HFFc6 (cell line): ENCODE results near the gene TMEM69. TPM values are rescaled to one million over a fixed set of nuclear protein-coding genes. Genes with fewer than 3 reads are reported as not detected.
"Not testable (repeated sequence)": the region's sequence is repeated elsewhere in the genome, so short reads cannot be mapped to it uniquely, and the experiment has no call there.

Experiments used
- DNase-seq: peaks from one replicate; pipeline ENCODE4 v3.0.0-alpha.2; 2018
- H3K27ac Mint-ChIP-seq: 2 replicates; pipeline ENCODE4 v1.8.0; 2020; ENCODE audit warnings: mild to moderate bottlenecking, mixed read lengths
- H3K27me3 Mint-ChIP-seq: 2 replicates; pipeline ENCODE4 v1.8.0; 2021; ENCODE audit warnings: mild to moderate bottlenecking, moderate library complexity, mixed read lengths; ENCODE audit not compliant: insufficient read depth
- H3K36me3 Mint-ChIP-seq: 2 replicates; pipeline ENCODE4 v1.8.0; 2021; ENCODE audit warnings: low read depth, mixed read lengths
- H3K4me1 Mint-ChIP-seq: 2 replicates; pipeline ENCODE4 v1.8.0; 2020; ENCODE audit warnings: low read depth, mixed read lengths
- H3K4me3 Mint-ChIP-seq: 2 replicates; pipeline ENCODE4 v1.8.0; 2020; ENCODE audit warnings: mild to moderate bottlenecking, moderate library complexity, mixed read lengths
- H3K9me3 Mint-ChIP-seq: 2 replicates; pipeline ENCODE4 v1.8.0; 2020; ENCODE audit warnings: mild to moderate bottlenecking, mixed read lengths
- total RNA-seq, 6 experiments: library from RNA; stranded (reverse); fragmentation: NEBNext Ultra II Directional; extraction: Animal tissue kit (Norgen Biotek cat#: 25700); gene quantifications; 2 replicates in 1 of 6; 3 replicates in 5 of 6; pipeline ENCODE4 v1.2.3, GENCODE V29; 2021
- TF ChIP-seq, protein P1 (sequence below): fragments of 200-600 bp; sonication (generic); IDR thresholded peaks from 2 replicates; pipeline ENCODE4 v1.5.0; 2021; ENCODE audit warnings: antibody characterized with exemption, mild to moderate bottlenecking

Gene TMEM69
- total RNA-seq, 6 experiments from 2014 or later: 18.5 to 27.5 (median 22.1) TPM

DNA sequence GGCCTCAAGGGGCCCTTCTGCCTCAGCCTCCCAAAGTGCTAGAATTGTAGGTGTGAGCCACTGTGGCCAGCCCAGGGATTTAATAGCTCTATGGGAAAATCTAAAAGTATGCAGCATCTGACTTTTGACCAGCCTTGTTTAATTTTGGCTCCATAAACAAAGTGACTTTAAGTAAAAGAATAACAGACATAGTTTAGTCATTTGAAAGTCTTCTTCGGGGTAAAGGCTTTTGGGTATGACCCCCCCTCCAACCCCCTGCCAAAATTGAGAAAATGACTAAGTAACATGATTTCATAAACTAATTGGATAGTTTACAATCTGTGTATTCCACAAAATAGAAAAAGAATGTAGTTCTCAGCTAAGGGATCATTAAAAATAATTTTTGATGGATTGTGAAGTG lies 18.6 kb upstream of the TMEM69 start:
- Mint-ChIP-seq H3K9me3 (no peaks in the 10 kb centered on the region), H3K27me3 (no peaks in the 10 kb centered on the region), H3K4me1 (peaks cover 63% of the 10 kb centered on the region), H3K4me3 (peak overlapping the region; percentile 42), H3K36me3 (peaks cover 5% of the 10 kb centered on the region; the same call in 1 of the 2 replicates), H3K27ac (peak overlapping the region; percentile 79)
- TF ChIP-seq, protein P1, sequence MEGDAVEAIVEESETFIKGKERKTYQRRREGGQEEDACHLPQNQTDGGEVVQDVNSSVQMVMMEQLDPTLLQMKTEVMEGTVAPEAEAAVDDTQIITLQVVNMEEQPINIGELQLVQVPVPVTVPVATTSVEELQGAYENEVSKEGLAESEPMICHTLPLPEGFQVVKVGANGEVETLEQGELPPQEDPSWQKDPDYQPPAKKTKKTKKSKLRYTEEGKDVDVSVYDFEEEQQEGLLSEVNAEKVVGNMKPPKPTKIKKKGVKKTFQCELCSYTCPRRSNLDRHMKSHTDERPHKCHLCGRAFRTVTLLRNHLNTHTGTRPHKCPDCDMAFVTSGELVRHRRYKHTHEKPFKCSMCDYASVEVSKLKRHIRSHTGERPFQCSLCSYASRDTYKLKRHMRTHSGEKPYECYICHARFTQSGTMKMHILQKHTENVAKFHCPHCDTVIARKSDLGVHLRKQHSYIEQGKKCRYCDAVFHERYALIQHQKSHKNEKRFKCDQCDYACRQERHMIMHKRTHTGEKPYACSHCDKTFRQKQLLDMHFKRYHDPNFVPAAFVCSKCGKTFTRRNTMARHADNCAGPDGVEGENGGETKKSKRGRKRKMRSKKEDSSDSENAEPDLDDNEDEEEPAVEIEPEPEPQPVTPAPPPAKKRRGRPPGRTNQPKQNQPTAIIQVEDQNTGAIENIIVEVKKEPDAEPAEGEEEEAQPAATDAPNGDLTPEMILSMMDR: no peak
- peak; percentile 38 for DNase-seq

DNA sequence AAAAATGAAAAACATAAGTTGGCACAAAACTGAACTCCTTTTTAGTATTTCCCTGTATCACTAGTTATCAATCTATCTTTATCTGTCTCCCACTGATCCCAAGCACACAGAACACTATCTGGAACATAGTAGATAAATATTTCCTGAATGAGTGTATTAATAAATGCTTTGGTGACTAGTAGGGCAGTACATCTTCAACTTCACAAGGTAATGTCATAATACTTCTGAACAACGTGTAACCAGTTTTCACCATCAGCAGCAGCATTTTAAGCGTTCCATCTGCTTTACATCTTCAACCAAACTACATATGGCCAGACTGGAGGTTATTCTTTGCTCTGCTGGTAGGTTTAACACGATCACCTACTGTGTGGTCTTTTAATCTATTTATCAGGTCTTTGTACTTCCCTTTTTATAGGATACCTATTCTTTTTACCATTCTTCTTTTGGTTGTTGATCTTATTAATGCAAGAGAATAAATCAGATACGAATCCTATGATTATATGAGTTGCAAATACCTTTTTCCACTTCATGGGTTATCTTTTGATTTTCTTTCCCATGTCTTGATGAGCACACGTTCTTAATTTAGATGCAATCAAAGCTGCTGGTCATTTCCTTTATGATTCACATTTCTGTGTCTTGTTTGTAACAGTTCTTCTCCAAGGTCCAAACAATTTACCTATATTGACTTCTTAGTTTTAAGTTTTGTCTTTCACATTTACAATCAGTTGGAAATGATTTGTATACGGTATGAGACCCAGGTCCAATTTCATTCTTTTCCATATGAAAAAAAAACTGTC lies 17.9 kb upstream of the TMEM69 start:
- peak overlapping the region; percentile 63 for H3K4me3 Mint-ChIP-seq
- H3K27me3 Mint-ChIP-seq: no peaks in the 10 kb centered on the region
- peaks cover 69% of the 10 kb centered on the region for H3K4me1 Mint-ChIP-seq
- H3K9me3 Mint-ChIP-seq: no peaks in the 10 kb centered on the region
- peaks cover 12% of the 10 kb centered on the region for H3K36me3 Mint-ChIP-seq
- peak overlapping the region; percentile 79 for H3K27ac Mint-ChIP-seq
- TF ChIP-seq, protein P1: no peak
- peak; percentile 60 for DNase-seq

DNA sequence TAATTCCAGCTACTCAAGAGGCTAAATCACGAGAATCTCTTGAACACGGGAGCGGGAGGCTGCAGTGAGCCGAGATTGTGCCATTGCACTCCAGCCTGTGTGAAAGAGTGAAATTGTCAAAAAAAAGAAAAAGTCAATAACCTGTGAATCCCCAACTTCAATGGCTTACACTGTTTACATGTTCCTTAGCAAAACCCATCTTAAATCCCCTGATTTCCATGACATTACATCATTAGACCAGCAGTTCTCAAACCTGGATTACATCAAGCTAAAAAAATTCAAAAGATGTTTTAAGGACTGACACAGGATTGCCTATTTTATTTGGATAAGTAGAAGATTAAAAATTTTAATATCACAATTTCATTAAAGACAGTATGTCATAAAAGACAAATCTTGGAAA lies 14.0 kb upstream of the TMEM69 start:
- peaks cover 68% of the 10 kb centered on the region for H3K4me1 Mint-ChIP-seq
- no peak overlapping the region for H3K4me3 Mint-ChIP-seq
- no peak for DNase-seq
- H3K9me3 Mint-ChIP-seq: no peaks in the 10 kb centered on the region
- H3K27me3 Mint-ChIP-seq: no peaks in the 10 kb centered on the region
- H3K36me3 Mint-ChIP-seq: peaks cover 7% of the 10 kb centered on the region
- H3K27ac Mint-ChIP-seq: peak overlapping the region; percentile 43; the same call in 1 of the 2 replicates
- TF ChIP-seq, protein P1: no peak

DNA sequence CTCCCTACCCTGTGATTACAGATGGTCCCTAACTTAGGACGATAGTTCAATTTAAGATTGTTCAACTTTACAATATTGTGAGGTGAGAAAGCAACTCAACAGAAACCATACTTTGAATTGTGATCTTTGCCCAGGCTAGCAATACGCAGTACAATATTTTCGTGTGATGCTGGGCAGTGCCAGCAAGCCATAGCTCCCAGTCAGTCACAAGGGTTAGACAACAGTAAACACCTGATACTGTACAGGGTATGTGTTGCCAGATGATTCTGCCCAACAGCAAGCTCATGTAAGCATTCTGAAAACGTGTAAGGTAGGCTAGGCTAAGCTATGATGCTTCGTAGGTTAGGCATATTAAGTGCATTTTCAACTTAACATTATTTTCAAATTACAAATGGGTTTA lies 13.5 kb upstream of the TMEM69 start:
- no peaks in the 10 kb centered on the region for H3K9me3 Mint-ChIP-seq
- DNase-seq: no peak
- TF ChIP-seq, protein P1: no peak
- peaks cover 68% of the 10 kb centered on the region for H3K4me1 Mint-ChIP-seq
- no peak overlapping the region for H3K4me3 Mint-ChIP-seq
- H3K27me3 Mint-ChIP-seq: no peaks in the 10 kb centered on the region
- H3K36me3 Mint-ChIP-seq: peaks cover 7% of the 10 kb centered on the region
- no peak overlapping the region for H3K27ac Mint-ChIP-seq

DNA sequence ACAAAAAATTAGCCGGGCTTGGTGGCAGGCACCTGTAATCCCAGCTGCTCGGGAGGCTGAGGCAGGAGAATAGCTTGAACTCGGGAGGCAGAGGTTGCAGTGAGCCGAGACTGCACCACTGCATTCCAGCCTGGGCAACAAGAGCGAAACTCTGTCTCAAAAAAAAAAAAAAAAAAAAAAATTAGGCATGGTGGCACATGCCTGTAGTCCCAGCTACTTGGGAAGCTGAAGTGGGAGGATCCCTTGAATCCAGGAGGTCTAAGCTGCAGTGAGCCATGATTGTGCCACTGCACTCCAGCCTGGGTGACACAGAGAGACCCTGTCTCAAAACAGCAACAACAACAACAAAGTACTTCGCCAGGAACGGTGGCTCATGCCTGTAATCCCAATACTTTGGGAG lies 11.4 kb upstream of the TMEM69 start:
- DNase-seq, H3K4me3 Mint-ChIP-seq, H3K27ac Mint-ChIP-seq, H3K9me3 Mint-ChIP-seq, H3K36me3 Mint-ChIP-seq, H3K27me3 Mint-ChIP-seq: not testable (repeated sequence)
- peaks cover 70% of the 10 kb centered on the region for H3K4me1 Mint-ChIP-seq

DNA sequence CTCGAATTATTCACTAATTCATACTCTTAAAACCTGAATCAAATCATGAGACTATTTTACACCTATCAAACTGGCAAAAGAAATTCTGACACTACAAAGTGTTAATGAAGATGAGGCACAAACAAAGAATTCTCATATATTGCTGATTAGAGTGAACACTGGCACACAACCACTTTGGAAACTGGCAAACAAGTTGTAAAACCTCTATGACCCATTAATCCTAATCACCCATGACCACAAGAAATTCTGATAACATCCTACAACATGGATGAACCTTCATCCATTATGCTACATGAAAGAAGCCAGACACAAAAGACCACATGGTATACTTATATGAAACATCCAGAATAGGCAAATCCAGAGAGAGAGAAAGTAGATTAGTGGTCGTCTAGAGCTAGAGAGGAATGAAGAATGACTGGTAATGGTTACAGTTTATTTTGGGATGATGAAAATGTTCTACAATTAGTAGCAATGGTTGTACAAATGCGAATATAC lies 10.2 kb upstream of the TMEM69 start:
- H3K4me1 Mint-ChIP-seq: peaks cover 76% of the 10 kb centered on the region
- no peak for DNase-seq
- H3K27me3 Mint-ChIP-seq: no peaks in the 10 kb centered on the region
- no peak overlapping the region for H3K4me3 Mint-ChIP-seq
- TF ChIP-seq, protein P1: no peak
- peak overlapping the region; percentile 22; the same call in 1 of the 2 replicates for H3K27ac Mint-ChIP-seq
- H3K36me3 Mint-ChIP-seq: peaks cover 7% of the 10 kb centered on the region
- no peaks in the 10 kb centered on the region for H3K9me3 Mint-ChIP-seq
